Measurements from ENCODE around the gene ADTRP. TPM values are rescaled to one million over a fixed set of nuclear protein-coding genes. Genes with fewer than 3 reads are reported as not detected.
A peak's percentile ranks its signal among the peaks of the same experiment; 100 is the strongest.

Gene ADTRP
- total RNA-seq (2021): 0.44 to 0.98 TPM (median 0.50 TPM) in 3 replicates
- percentile 19 among the genes with signal in this experiment for Bru-seq, nascent RNA
- long read RNA-seq, experiment 1, partial matches to known transcripts: 0 of 1 reads
- long read RNA-seq, experiment 1, other reads (novel, unspliced or antisense): 1 of 1 reads
- long read RNA-seq, experiment 2, partial matches to known transcripts: 0 of 1 reads
- long read RNA-seq, experiment 2, other reads (novel, unspliced or antisense): 1 of 1 reads
- long read RNA-seq, experiment 3: 0 reads

GRCh38 chr6:11778648-11779328 lies at the start of gene ADTRP:
Gene ADTRP (minus strand): TSS chr6:11778803. CDS start chr6:11778759, 44 bp downstream.
- H3K36me3 Mint-ChIP-seq: no peaks in the 10 kb centered on the region
- H3K27ac Mint-ChIP-seq: no peak within 1 kb of the TSS
- peaks cover 7% of the 10 kb centered on the region; the same call in 1 of the 2 replicates for H3K9me3 Mint-ChIP-seq
- ATAC-seq: no peak
- CTCF ChIA-PET: no interaction called here
- H3K27me3 Mint-ChIP-seq (ENCODE audit: low read depth): no peaks in the 10 kb centered on the region
- POLR2A ChIA-PET: no interaction called here
- H3K4me1 Mint-ChIP-seq: peaks cover 32% of the 10 kb centered on the region
- H3K4me3 Mint-ChIP-seq: no peak within 1 kb of the TSS
- DNase-seq (ENCODE audit: low spot score): no peak
- no peak for TF ChIP-seq ESRRA (CRISPR knock-in tag; IDR thresholded peaks at IDR 0.05; ENCODE audit: borderline replicate concordance)
- no peak for TF ChIP-seq JAZF1 (CRISPR knock-in tag; IDR thresholded peaks at IDR 0.05)
- TF ChIP-seq ZNF423 (CRISPR knock-in tag; IDR thresholded peaks at IDR 0.05): no peak
- TF ChIP-seq ATF6 (CRISPR knock-in tag; IDR thresholded peaks at IDR 0.05): no peak
- no peak for TF ChIP-seq NFE2L1 (CRISPR knock-in tag; IDR thresholded peaks at IDR 0.05)
- TF ChIP-seq ETV6 (CRISPR knock-in tag; IDR thresholded peaks at IDR 0.05): no peak
- TF ChIP-seq MLX (CRISPR knock-in tag; IDR thresholded peaks at IDR 0.05): no peak
- TF ChIP-seq TCF7 (CRISPR knock-in tag; IDR thresholded peaks at IDR 0.05; ENCODE audit: low read depth): no peak
- no peak for TF ChIP-seq ATF2 (CRISPR knock-in tag; IDR thresholded peaks at IDR 0.05; ENCODE audit: borderline replicate concordance, low read depth)
- TF ChIP-seq ATF1 (CRISPR knock-in tag; IDR thresholded peaks at IDR 0.05): no peak
- TF ChIP-seq FOXP4 (CRISPR knock-in tag; IDR thresholded peaks at IDR 0.05): no peak

- H3K27me3 Mint-ChIP-seq (ENCODE audit: low read depth): no peaks in the 10 kb centered on the region; the same call in 1 of the 2 replicates
- DNase-seq (ENCODE audit: low spot score): no peak
- no peak overlapping the region for H3K27ac Mint-ChIP-seq
- no peak for ATAC-seq
- no peaks in the 10 kb centered on the region for H3K36me3 Mint-ChIP-seq
- H3K9me3 Mint-ChIP-seq: no peaks in the 10 kb centered on the region
- CTCF ChIA-PET: no interaction called here
- H3K4me1 Mint-ChIP-seq: peaks cover 4% of the 10 kb centered on the region; the same call in 1 of the 2 replicates
- no peak overlapping the region for H3K4me3 Mint-ChIP-seq
- POLR2A ChIA-PET: no interaction called here
- no peak for TF ChIP-seq ARID4B (CRISPR knock-in tag; IDR thresholded peaks at IDR 0.05; ENCODE audit: borderline replicate concordance)
- TF ChIP-seq ZNF121 (CRISPR knock-in tag; IDR thresholded peaks at IDR 0.05): peak; percentile 88
- no peak for TF ChIP-seq ZNF425 (CRISPR knock-in tag; conservative IDR thresholded peaks at IDR 0.05)
- TF ChIP-seq ZNF232 (CRISPR knock-in tag; IDR thresholded peaks at IDR 0.05): no peak
- no peak for TF ChIP-seq ETV6 (CRISPR knock-in tag; IDR thresholded peaks at IDR 0.05)
- no peak for TF ChIP-seq IRF2 (CRISPR knock-in tag; IDR thresholded peaks at IDR 0.05; ENCODE audit: borderline replicate concordance, low read depth)
- TF ChIP-seq RELA (CRISPR knock-in tag; IDR thresholded peaks at IDR 0.05; ENCODE audit: borderline replicate concordance): no peak
- TF ChIP-seq SOX15 (CRISPR knock-in tag; IDR thresholded peaks at IDR 0.05): no peak
Observed at GRCh38 chr6:11826779-11827178, 48.2 kb upstream of the ADTRP start.
